ENCODE results near the gene ASB6. TPM values are rescaled to one million over a fixed set of nuclear protein-coding genes. Genes with fewer than 3 reads are reported as not detected.
A peak's percentile ranks its signal among the peaks of the same experiment; 100 is the strongest.

The ASB6 gene
- total and polyA plus RNA-seq, 2 experiments from 2014 or later, result 8.8 to 19.8 TPM

DNA sequence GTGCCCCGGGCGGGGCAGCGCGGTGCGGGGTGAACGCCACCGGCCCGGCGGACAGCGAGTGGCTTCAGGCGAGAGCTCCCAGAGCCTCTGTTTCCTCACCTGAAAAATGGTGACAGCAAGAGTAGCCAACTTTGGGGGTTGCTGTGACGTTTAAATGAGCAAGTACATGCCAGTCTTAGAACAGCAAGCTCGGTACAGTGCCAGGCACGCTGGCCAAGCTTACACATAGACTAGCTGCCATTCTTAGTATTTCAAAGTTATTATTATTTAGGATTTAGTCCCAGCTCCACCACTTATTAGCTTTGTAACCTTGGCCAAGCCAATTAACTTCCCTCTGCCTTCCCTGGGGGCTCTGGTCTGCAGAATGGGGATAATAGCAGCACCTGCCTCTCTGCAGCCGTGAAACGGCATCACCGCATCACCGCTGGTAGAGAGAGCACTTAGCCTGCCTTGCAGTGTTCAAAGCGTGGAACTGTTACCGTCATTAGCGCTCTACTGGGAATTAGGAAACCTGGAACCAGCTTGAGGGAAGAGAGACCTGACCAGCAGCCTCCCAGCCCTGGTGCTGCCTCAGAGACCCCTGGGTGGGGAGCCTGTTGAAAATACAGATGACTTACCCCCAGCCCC lies 21.2 kb downstream of the ASB6 start, which contains the start of gene C9orf50:
TSS of gene C9orf50 (minus strand) at position 433 of the 627 bp plus-strand sequence. CDS start 527 bp downstream, outside the sequence.
- Histone ChIP-seq H3K9me2 (ENCODE audit: insufficient read depth) (no peaks in the 10 kb centered on the region), H3F3A (replicated peaks; ENCODE audit: low read depth) (0 out of 2 replicates have a peak, but pooled peaks cover 12% of the 10 kb centered on the region), H3K4me1 (ENCODE audit: insufficient read depth) (peaks cover 20% of the 10 kb centered on the region), H4K20me1 (replicated peaks; ENCODE audit: insufficient read depth) (no peaks in the 10 kb centered on the region), H3K27me3 (ENCODE audit: insufficient read depth) (peaks cover 48% of the 10 kb centered on the region), H3K79me2 (replicated peaks; ENCODE audit: insufficient read depth) (no peaks in the 10 kb centered on the region), H3K27ac (ENCODE audit: low read depth) (no peak within 1 kb of the TSS), H3K4me2 (peak within 1 kb of the TSS; percentile 84), H3K4me3 (peak within 1 kb of the TSS; percentile 63), H2AFZ (peak within 1 kb of the TSS; percentile 90), H3K36me3 (ENCODE audit: insufficient read depth) (no peaks in the 10 kb centered on the region)
- H3K27ac Mint-ChIP-seq, result no peak within 1 kb of the TSS
- H3K36me3 Mint-ChIP-seq (ENCODE audit: low read depth), result no peaks in the 10 kb centered on the region; the same call in 2 of the 3 replicates
- peaks cover 49% of the 10 kb centered on the region for H3K27me3 Mint-ChIP-seq (ENCODE audit: insufficient read depth, low read depth, poor library complexity)
- peak within 1 kb of the TSS; percentile 68 for H3K4me3 Mint-ChIP-seq
- no peak for DNase-seq (ENCODE audit: low spot score)
- ATAC-seq, result peak; percentile 7
- peaks cover 23% of the 10 kb centered on the region for H3K4me1 Mint-ChIP-seq
- no peaks in the 10 kb centered on the region for H3K9me3 Mint-ChIP-seq
- TF ChIP-seq POLR2AphosphoS5 (IDR thresholded peaks at IDR 0.05; ENCODE audit: low read depth) (no peak), NANOG (IDR thresholded peaks at IDR 0.05; ENCODE audit: borderline replicate concordance) (no peak), EZH2 (IDR thresholded peaks at IDR 0.05; ENCODE audit: low read depth, unreplicated experiment) (peak; percentile 5), ZNF331 (CRISPR knock-in tag; IDR thresholded peaks at IDR 0.05; ENCODE audit: low read depth) (no peak), ZNF114 (CRISPR knock-in tag; IDR thresholded peaks at IDR 0.05) (no peak), ETS1 (IDR thresholded peaks at IDR 0.05) (no peak)

DNA sequence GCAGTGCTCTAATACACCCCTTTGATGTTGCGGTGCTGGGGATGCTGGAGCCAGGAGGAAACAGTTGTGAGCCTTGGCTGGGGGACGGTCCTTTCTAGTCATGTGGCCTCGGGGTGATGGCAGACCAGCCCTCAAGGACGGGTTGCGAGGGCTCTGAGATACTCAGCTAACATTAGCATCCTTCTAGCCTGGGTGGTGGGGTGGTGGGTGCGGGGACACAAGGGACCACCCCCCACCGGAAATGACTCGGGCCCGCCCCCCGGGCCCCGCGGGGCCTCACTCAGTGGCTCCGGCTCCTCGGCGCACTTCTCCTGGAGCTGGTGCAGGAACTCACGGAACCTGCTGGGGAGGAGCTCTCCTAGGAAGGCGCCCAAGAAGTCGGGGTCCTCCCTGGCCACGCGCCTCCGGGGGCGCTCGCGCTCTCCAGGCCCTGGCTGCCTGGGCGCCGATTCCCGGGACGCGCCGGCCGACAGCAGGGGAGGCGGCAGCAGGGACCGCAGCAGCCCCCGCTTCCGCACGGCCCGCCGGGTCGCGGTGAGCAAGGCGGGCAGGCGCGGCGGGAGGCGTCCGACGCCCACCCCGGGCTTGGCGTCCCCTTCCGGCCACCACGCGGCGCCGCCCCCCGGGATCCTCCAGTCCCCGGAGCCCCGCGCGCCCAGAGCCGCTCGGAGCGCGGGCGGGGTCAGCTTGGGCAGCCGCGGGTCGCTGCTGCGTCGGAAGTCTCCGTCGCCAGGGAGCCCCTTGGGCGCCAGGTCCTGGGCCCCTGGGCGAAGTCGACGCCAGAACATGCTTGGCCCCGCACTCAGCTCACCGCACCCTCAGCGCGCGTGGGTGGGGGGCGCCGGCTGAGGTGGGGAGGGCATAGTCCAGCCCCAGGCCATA lies 21.9 kb downstream of the ASB6 start:
- DNase-seq (ENCODE audit: low spot score) (peak; percentile 69), ATAC-seq (peak; percentile 59)
- H3K4me3 ChIP-seq, result peak overlapping the region; percentile 63
- peak overlapping the region; percentile 90 for H2AFZ ChIP-seq
- 0 out of 2 replicates have a peak, but pooled peaks cover 12% of the 10 kb centered on the region for H3F3A ChIP-seq (replicated peaks; ENCODE audit: low read depth)
- no peaks in the 10 kb centered on the region for H3K9me3 Mint-ChIP-seq
- H3K36me3 ChIP-seq (ENCODE audit: insufficient read depth), result no peaks in the 10 kb centered on the region
- H3K79me2 ChIP-seq (replicated peaks; ENCODE audit: insufficient read depth), result no peaks in the 10 kb centered on the region
- H3K9me2 ChIP-seq (ENCODE audit: insufficient read depth), result no peaks in the 10 kb centered on the region
- H3K27me3 Mint-ChIP-seq (ENCODE audit: insufficient read depth, low read depth, poor library complexity), result peaks cover 49% of the 10 kb centered on the region
- H3K27ac ChIP-seq (ENCODE audit: low read depth), result no peak overlapping the region
- H4K20me1 ChIP-seq (replicated peaks; ENCODE audit: insufficient read depth), result no peaks in the 10 kb centered on the region
- H3K27ac Mint-ChIP-seq, result no peak overlapping the region
- H3K4me1 Mint-ChIP-seq, result peaks cover 18% of the 10 kb centered on the region
- peak overlapping the region; percentile 59 for H3K4me3 Mint-ChIP-seq
- H3K36me3 Mint-ChIP-seq (ENCODE audit: low read depth), result no peaks in the 10 kb centered on the region; the same call in 2 of the 3 replicates
- H3K27me3 ChIP-seq (ENCODE audit: insufficient read depth), result peaks cover 48% of the 10 kb centered on the region
- H3K4me2 ChIP-seq, result peak overlapping the region; percentile 84
- peaks cover 15% of the 10 kb centered on the region for H3K4me1 ChIP-seq (ENCODE audit: insufficient read depth)
- TF ChIP-seq POLR2AphosphoS5 (IDR thresholded peaks at IDR 0.05; ENCODE audit: low read depth) (peak; percentile 35; the same call in 1 of the 2 replicates), EZH2 (IDR thresholded peaks at IDR 0.05; ENCODE audit: low read depth, unreplicated experiment) (peak; percentile 17), ZNF114 (CRISPR knock-in tag; IDR thresholded peaks at IDR 0.05) (no peak), CTCF (conservative IDR thresholded peaks at IDR 0.05; ENCODE audit: low read depth in 2 of 2) (peak in 1 of 2 experiments; percentile 29; a peak in 2 of 4 replicates)
